Tibial nerve (tissue), 4 donors: ENCODE data around the gene SMARCD3. TPM values are rescaled to one million over a fixed set of nuclear protein-coding genes. Genes with fewer than 3 reads are reported as not detected.

Experiments
- DNase-seq, 2 donors: peaks; one replicate each; pipeline ENCODE4 v3.0.0-alpha.2; 2019; ENCODE audit warnings: low spot score in 2 of 2
- H3K27ac ChIP-seq, 4 donors: fragments of 200-600 bp; sonication (generic) in 3 of 4; one replicate each; pipeline ENCODE4 v1.5.1; 2017 to 2019; ENCODE audit warnings: mild to moderate bottlenecking in 1 of 4
- H3K27me3 ChIP-seq, 2 donors: fragments of 200-600 bp; sonication (generic) in 1 of 2; one replicate each; pipeline versions ENCODE4 v1.5.1 to v1.6.0; 2017 to 2019
- H3K36me3 ChIP-seq, 3 donors: fragments of 200-600 bp; sonication (generic); one replicate each; pipeline ENCODE4 v1.5.1; 2018 to 2019
- H3K4me1 ChIP-seq, 4 donors: fragments of 200-600 bp; sonication (generic) in 3 of 4; one replicate each; pipeline ENCODE4 v1.5.1; 2017 to 2019
- H3K4me3 ChIP-seq, 4 donors: fragments of 200-600 bp; sonication (generic) in 3 of 4; one replicate each; pipeline ENCODE4 v1.5.1; 2017 to 2019; ENCODE audit warnings: mild to moderate bottlenecking in 1 of 4, moderate library complexity in 1 of 4
- H3K9me3 ChIP-seq, 4 donors: fragments of 200-600 bp; sonication (generic) in 3 of 4; one replicate each; pipeline ENCODE4 v1.5.1; 2017 to 2019
- EP300 ChIP-seq, 2 donors: sonication (generic); formaldehyde crosslinking; IDR thresholded peaks; one replicate each; pipeline ENCODE4 v1.6.1; 2017; ENCODE audit warnings: antibody characterized with exemption in 2 of 2, mild to moderate bottlenecking in 1 of 2
- POLR2A ChIP-seq, 2 donors: fragments of 450-650 bp; IDR thresholded peaks; one replicate each; pipeline ENCODE4 v1.6.1; 2017; ENCODE audit warnings: antibody characterized with exemption in 2 of 2, mild to moderate bottlenecking in 2 of 2, moderate library complexity in 2 of 2
- WGBS, 2 donors: methylation state at CpG; one replicate each; pipeline ENCODE4 v1.1.5; 2018; 5-methylcytosine and 5-hydroxymethylcytosine counted together
- total RNA-seq, 4 donors: library from RNA; depleted of rRNA; stranded (reverse); fragments of >200 nt; gene quantifications; one replicate each; pipeline ENCODE4 v1.1.0, GENCODE V29; 2016
- TF ChIP-seq, protein P1 (sequence below), 5 experiments: fragments of 200-600 bp in 3 of 5; fragments of 450-650 bp in 2 of 5; sonication (generic) in 3 of 5; IDR thresholded peaks; one replicate each; pipeline ENCODE4 v1.5.1; 2016 to 2019; ENCODE audit warnings: antibody characterized with exemption in 5 of 5, mild to moderate bottlenecking in 3 of 5, moderate library complexity in 2 of 5

The SMARCD3 gene
- total RNA-seq, 4 donors from 2014 or later: 55.5 to 97.2 (median 77.3) TPM

DNA sequence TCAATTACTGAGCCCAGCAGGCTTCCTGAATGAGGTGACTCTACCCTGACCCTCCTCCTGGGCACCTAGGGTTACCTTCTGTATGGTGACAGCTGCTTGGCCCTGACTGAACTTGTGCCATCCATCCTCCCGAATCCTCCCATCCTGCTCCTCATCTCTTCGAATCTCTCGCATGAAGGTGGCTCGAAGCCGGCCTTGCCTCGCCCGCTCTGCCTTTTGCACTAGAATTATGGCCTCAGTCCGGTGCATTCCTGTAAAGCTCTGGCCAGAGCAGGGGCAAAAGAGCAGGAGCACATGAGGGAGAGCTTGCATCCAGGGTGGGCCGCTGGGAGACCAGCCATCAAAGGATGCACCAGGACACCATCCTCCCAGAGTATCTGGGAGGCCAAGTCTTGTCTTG lies 45.7 kb downstream of the SMARCD3 start:
- H3K27me3 ChIP-seq: peaks cover 0 to 10% of the 10 kb centered on the region in 2 donors
- no peaks in the 10 kb centered on the region for H3K36me3 ChIP-seq
- WGBS, 2 donors: 87 to 94% methylated on average over 9 of the region's 9 CpGs
- no peak for TF ChIP-seq POLR2A (IDR thresholded peaks at IDR 0.05)
- H3K4me1 ChIP-seq: peaks cover 0 to 10% (median 3%) of the 10 kb centered on the region in 4 donors
- H3K27ac ChIP-seq: no peak overlapping the region
- no peak overlapping the region for H3K4me3 ChIP-seq
- DNase-seq: no peak
- H3K9me3 ChIP-seq: no peaks in the 10 kb centered on the region

DNA sequence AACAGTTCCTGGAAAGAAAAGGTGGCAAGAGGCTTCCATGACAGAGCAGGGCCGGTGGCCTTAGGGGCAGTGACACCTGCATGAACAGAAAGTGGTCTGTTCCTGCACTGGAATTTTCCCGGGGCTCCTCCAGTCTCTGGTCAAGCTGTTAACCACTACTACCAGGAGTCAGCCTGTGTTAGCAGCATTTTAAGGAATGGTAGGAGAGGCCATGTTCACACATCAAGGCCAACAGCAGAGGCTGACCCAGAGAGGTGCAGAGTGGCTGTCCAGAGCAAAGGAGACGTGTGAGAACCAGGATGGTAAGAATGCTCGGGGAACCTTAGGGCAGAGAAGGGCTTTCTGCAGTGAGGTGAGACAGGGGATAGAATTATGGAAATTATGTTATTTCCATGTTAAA lies 46.7 kb downstream of the SMARCD3 start:
- no peak overlapping the region for H3K27ac ChIP-seq
- WGBS, 2 donors: 78 to 81% methylated on average over 4 of the region's 4 CpGs
- H3K4me1 ChIP-seq: peaks cover 0 to 10% (median 3%) of the 10 kb centered on the region in 4 donors
- no peaks in the 10 kb centered on the region for H3K36me3 ChIP-seq
- H3K4me3 ChIP-seq: no peak overlapping the region
- peaks cover 0 to 10% of the 10 kb centered on the region in 2 donors for H3K27me3 ChIP-seq
- DNase-seq: no peak
- no peak for TF ChIP-seq POLR2A (IDR thresholded peaks at IDR 0.05)
- no peak for TF ChIP-seq EP300 (IDR thresholded peaks at IDR 0.05)
- TF ChIP-seq, protein P1, sequence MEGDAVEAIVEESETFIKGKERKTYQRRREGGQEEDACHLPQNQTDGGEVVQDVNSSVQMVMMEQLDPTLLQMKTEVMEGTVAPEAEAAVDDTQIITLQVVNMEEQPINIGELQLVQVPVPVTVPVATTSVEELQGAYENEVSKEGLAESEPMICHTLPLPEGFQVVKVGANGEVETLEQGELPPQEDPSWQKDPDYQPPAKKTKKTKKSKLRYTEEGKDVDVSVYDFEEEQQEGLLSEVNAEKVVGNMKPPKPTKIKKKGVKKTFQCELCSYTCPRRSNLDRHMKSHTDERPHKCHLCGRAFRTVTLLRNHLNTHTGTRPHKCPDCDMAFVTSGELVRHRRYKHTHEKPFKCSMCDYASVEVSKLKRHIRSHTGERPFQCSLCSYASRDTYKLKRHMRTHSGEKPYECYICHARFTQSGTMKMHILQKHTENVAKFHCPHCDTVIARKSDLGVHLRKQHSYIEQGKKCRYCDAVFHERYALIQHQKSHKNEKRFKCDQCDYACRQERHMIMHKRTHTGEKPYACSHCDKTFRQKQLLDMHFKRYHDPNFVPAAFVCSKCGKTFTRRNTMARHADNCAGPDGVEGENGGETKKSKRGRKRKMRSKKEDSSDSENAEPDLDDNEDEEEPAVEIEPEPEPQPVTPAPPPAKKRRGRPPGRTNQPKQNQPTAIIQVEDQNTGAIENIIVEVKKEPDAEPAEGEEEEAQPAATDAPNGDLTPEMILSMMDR (IDR thresholded peaks at IDR 0.05): no peak
- H3K9me3 ChIP-seq: no peaks in the 10 kb centered on the region

DNA sequence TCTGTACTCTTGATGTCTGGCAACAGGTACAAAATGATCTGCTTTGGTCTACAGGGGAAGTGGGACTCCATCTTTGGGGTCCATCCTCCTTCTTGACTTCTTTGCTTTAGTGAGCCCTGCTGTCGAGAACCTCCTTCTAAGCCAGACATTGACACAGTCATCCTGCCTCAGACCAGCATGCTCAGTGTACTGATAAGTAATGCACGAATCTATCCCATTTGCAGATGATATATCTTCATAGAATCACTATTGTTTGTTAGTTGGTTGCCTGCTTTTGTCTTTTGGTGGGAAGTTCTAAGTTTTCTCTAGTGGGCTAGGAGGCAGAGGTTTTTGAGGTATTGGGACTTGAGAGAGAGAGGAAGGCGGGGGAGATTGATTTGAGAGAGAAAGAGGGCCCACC lies 47.1 kb downstream of the SMARCD3 start:
- Histone ChIP-seq H3K9me3 (no peaks in the 10 kb centered on the region), H3K4me1 (peaks cover 0 to 10% (median 3%) of the 10 kb centered on the region in 4 donors), H3K27me3 (peaks cover 0 to 10% of the 10 kb centered on the region in 2 donors), H3K27ac (no peak overlapping the region), H3K4me3 (no peak overlapping the region), H3K36me3 (no peaks in the 10 kb centered on the region)
- TF ChIP-seq, protein P1 (IDR thresholded peaks at IDR 0.05): no peak
- TF ChIP-seq EP300 (IDR thresholded peaks at IDR 0.05) (no peak), POLR2A (IDR thresholded peaks at IDR 0.05) (no peak)
- 88 to 94% methylated on average over 3 of the region's 3 CpGs for WGBS, 2 donors
- no peak for DNase-seq

DNA sequence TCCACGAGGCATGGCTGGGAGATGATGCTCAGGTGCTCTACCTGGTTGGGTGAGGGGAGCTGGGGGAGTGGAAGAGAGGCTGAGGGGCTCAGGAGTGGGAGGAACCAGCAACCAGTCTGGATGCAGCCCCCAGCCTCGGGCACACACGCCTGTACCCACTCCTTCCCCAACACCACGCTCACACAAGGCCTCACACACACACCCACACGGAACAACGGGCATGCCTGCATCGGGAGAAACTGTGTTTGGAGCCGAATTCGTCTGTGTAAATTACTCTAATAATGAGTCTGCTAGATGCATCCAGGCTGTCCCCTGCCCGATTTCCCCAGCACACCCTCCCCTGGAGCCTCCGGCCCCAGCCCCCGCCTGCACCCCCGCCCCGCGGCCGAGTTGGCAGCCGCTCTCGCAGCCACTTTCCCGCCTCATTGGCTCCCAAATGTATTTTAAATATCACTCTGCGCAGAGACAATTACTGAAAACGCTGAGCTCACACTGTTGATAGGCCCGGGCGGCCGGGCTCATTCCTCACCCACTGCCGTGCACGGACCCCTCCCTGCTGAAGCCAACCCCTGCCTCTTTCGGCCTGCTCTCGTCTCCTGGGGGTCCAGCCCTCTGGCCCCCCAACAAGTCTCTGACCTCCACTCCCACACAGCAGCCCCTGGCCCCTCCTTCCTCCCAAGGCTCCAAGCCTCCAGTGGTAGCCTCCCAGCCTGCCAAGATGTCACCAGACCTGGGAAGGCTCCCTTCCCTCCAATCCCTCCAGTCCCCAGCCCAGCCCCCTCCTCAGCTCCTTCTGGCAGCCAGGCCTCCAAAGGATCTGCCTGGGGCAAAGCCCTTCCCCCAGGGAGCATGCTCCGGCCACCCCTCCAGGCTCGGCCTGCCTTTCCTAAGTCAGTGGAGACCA lies 49.3 kb downstream of the SMARCD3 start:
- H3K9me3 ChIP-seq: no peaks in the 10 kb centered on the region
- 38 to 45% methylated on average over 23 to 30 of the region's 30 CpGs for WGBS, 2 donors
- H3K4me3 ChIP-seq: no peak overlapping the region
- no peak overlapping the region for H3K27ac ChIP-seq
- DNase-seq: no peak
- peaks cover 0 to 10% (median 3%) of the 10 kb centered on the region in 4 donors for H3K4me1 ChIP-seq
- no peaks in the 10 kb centered on the region for H3K36me3 ChIP-seq
- H3K27me3 ChIP-seq: peaks cover 0 to 5% of the 10 kb centered on the region in 2 donors
- no peak for TF ChIP-seq POLR2A (IDR thresholded peaks at IDR 0.05)
- TF ChIP-seq, protein P1 (IDR thresholded peaks at IDR 0.05): no peak

DNA sequence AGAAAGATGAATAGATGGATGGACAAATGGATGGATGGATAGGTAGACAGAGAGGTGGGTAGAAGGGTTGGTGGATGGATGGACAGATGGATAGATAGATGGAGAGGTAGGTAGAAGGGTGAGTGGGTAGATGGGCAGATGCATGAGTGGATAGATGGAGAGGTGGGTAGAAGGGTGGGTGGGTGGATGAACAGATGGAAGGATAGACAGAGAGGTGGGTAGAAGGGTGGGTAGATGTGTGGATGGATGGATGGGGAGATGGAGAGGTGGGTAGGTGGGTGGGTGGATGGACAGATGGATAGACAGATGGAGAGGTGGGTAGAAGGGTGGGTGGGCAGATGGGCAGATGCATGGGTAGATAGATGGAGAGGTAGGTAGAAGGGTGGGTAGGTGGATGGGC lies 50.6 kb downstream of the SMARCD3 start:
- no peak for DNase-seq
- Histone ChIP-seq H3K4me1 (peaks cover 0 to 10% (median 3%) of the 10 kb centered on the region in 4 donors), H3K4me3 (no peak overlapping the region), H3K27ac (no peak overlapping the region), H3K9me3 (no peaks in the 10 kb centered on the region), H3K36me3 (no peaks in the 10 kb centered on the region), H3K27me3 (no peaks in the 10 kb centered on the region)
- TF ChIP-seq POLR2A (IDR thresholded peaks at IDR 0.05): no peak
- TF ChIP-seq, protein P1 (IDR thresholded peaks at IDR 0.05): no peak
- no peak for TF ChIP-seq EP300 (IDR thresholded peaks at IDR 0.05)
